HL-60 (cell line): ENCODE data around the gene RBM28.

Source experiments
- DNase-seq, 2 experiments: peaks; one replicate each; pipeline ENCODE4 v3.0.0-alpha.2; 2010 to 2020; ENCODE audit warnings: low read depth in 1 of 2, low spot score in 1 of 2
- H3K27ac ChIP-seq: fragments of 250-450 bp; sonication (Bioruptor Pico); replicated peaks from 2 replicates; pipeline ENCODE4 v1.5.1; 2020; ENCODE audit warnings: mild to moderate bottlenecking, moderate library complexity
- H3K27me3 ChIP-seq: fragments of 250-450 bp; sonication (Bioruptor Pico); 2 replicates; pipeline ENCODE4 v1.5.1; 2021; ENCODE audit warnings: mild to moderate bottlenecking, moderate library complexity; ENCODE audit not compliant: insufficient read depth, poor library complexity, severe bottlenecking
- H3K4me3 ChIP-seq: replicated peaks from 2 replicates; pipeline ENCODE4 v1.5.1; 2011; ENCODE audit warnings: mild to moderate bottlenecking, control low read depth, low read length; ENCODE audit not compliant: insufficient read depth
- CTCF ChIP-seq: IDR thresholded peaks from one replicate; pipeline ENCODE4 v1.5.1; 2011; ENCODE audit warnings: low read length, control low read depth, inconsistent platforms; ENCODE audit not compliant: insufficient read depth
- GABPA ChIP-seq: IDR thresholded peaks from 2 replicates; pipeline ENCODE4 v1.6.1; 2012; ENCODE audit warnings: low read depth
- POLR2AphosphoS5 ChIP-seq: IDR thresholded peaks from 2 replicates; pipeline ENCODE4 v1.6.1; 2012; ENCODE audit warnings: low read depth
- REST ChIP-seq: IDR thresholded peaks from 2 replicates; pipeline ENCODE4 v1.6.1; 2012; ENCODE audit warnings: low read depth; ENCODE audit not compliant: insufficient replicate concordance
- SPI1 ChIP-seq: IDR thresholded peaks from 2 replicates; pipeline ENCODE4 v1.6.1; 2012; ENCODE audit warnings: low read depth, mild to moderate bottlenecking, borderline replicate concordance

Gene RBM28

DNA sequence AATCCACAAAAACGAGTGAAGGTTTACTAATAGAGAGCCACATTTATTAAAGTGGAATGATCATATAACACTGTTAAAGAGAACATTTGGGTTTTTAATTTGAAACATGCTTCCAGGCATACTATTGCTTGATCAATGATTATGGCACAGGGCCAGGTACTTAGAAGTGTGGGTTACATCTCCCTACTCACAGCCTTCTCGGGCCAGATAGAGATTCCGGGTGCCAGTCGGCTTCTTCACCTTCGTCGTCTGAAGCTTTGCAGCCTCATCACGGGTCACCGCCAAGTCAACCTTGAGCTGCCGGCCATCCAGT lies 19.4 kb downstream of the RBM28 start:
- Histone ChIP-seq H3K27me3 (no peaks in the 10 kb centered on the region), H3K4me3 (no peak overlapping the region), H3K27ac (no peak overlapping the region)
- DNase-seq, result no peak
- TF ChIP-seq POLR2AphosphoS5 (no peak), SPI1 (no peak), REST (no peak), CTCF (no peak), GABPA (no peak)

DNA sequence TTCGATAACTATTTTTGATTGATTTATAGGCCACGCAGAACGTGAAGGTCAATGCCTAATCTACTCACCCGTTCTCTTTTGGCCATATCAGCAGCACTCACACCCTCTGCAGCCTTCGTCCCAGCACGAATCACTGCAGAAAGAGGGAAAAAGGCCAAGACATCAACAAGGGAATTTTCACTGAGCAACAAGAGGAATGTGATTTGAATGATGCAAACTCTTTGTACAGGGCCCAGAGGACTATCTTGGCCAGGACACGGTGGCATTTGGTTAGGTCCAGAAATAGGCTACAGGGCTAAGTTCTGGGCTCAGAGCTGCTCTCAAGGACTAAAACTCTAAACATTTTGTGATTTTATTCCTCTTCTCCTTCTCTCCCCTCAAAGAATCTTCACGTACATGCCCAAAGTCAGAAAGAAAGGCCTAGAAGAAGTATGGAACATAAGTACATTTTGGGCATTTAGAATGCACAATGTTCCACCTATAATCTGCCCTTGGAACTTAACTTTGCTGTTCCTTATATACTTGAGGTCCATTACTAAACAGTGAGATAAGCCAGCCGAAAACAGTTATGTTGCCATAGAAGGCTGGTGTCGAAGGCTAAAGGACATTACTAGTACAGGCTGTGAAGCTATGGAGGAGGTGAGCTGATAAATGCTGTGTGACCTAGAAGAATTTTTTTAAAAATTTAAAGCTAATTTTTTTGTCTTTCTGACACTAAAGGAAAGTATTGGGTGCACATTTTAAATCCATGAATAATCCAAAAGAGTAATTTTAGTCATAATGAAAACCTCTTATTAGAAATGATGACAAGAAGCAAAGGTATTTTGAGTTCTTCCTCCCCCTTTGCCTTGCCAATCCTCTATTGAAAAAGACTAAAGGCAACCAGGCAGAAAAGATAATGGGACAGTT lies 20.0 kb downstream of the RBM28 start:
- Histone ChIP-seq H3K4me3 (no peak overlapping the region), H3K27me3 (no peaks in the 10 kb centered on the region), H3K27ac (no peak overlapping the region)
- no peak for DNase-seq
- no peak for TF ChIP-seq GABPA
- no peak for TF ChIP-seq CTCF
- no peak for TF ChIP-seq POLR2AphosphoS5
- no peak for TF ChIP-seq SPI1
- TF ChIP-seq REST, result no peak

DNA sequence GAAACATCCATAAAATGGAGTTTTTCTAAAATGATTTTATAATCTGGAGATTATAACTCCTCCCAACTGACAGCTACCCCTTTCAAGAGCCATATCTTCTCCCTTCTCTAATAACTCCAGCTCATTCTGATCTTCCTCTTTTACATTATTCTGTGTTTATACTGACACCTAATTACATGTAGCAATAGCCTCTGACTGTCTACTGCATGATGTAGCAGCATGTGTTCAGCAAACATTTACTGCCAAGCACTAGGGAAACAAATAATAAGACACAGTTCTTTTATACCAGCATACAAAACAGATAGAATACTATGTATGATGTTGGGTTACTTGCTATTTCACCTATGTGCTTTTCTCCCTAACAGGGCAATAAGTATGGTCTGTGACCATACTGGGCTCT lies 20.7 kb downstream of the RBM28 start:
- H3K4me3 ChIP-seq, result no peak overlapping the region
- DNase-seq, result no peak
- no peak for TF ChIP-seq POLR2AphosphoS5
- no peak for TF ChIP-seq GABPA
- no peak for TF ChIP-seq SPI1
- TF ChIP-seq CTCF, result no peak
- no peak for TF ChIP-seq REST
- H3K27me3 ChIP-seq, result no peaks in the 10 kb centered on the region
- H3K27ac ChIP-seq, result no peak overlapping the region
